Measurements from ENCODE around the gene SPEN.
"Not testable (repeated sequence)": the region's sequence is repeated elsewhere in the genome, so short reads cannot be mapped to it uniquely, and the experiment has no call there.

Gene SPEN

GRCh38 chr1:15843826-15844572 is 3.5 kb upstream of the SPEN start:
- Mint-ChIP-seq H3K9me3 (no peaks in the 10 kb centered on the region), H3K4me1 (ENCODE audit: low read depth) (peaks cover 28% of the 10 kb centered on the region), H3K27ac (no peak overlapping the region), H3K27me3 (no peaks in the 10 kb centered on the region), H3K36me3 (ENCODE audit: low read depth) (peaks cover 5% of the 10 kb centered on the region), H3K4me3 (peak overlapping the region; percentile 55)

DNA sequence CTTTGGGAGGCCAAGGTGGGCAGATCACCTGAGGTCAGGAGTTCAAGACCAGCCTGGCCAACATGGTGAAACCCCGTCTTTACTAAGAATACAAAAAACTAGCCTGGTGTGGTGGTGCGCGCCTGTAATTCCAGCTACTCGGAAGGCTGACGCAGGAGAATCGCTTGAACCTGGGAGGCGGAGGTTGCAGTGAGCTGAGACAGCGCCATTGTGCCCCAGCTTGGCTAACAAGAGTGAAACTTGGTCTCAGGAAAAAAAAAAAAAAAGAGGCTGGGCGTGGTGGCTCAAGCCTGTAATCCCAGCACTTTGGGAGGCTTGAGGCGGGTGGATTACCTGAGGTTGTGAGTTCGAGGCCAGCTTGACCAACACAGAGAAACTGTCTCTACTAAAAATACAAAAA is 1.5 kb upstream of the SPEN start:
- not testable (repeated sequence) for H3K36me3 Mint-ChIP-seq (ENCODE audit: low read depth); H3K27me3 Mint-ChIP-seq; H3K9me3 Mint-ChIP-seq
- Mint-ChIP-seq H3K4me1 (ENCODE audit: low read depth) (peaks cover 42% of the 10 kb centered on the region), H3K4me3 (peak overlapping the region; percentile 90), H3K27ac (peak overlapping the region; percentile 65)

DNA sequence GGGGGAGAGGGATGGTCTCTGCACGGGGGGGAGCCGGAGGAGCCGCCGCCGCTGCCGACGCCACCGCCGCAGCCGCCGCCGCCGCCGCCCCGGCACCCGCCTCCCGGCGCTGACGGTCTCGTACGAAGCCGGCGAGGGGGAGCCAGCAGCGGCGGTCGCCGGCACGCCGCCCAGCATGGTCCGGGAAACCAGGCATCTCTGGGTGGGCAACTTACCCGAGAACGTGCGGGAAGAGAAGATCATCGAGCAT is 311 bp downstream of the SPEN start:
- H3K4me1 Mint-ChIP-seq (ENCODE audit: low read depth): peaks cover 59% of the 10 kb centered on the region
- no peaks in the 10 kb centered on the region for H3K9me3 Mint-ChIP-seq
- peak overlapping the region; percentile 90 for H3K4me3 Mint-ChIP-seq
- peak overlapping the region; percentile 71 for H3K27ac Mint-ChIP-seq
- no peaks in the 10 kb centered on the region for H3K27me3 Mint-ChIP-seq
- peaks cover 8% of the 10 kb centered on the region for H3K36me3 Mint-ChIP-seq (ENCODE audit: low read depth)

DNA sequence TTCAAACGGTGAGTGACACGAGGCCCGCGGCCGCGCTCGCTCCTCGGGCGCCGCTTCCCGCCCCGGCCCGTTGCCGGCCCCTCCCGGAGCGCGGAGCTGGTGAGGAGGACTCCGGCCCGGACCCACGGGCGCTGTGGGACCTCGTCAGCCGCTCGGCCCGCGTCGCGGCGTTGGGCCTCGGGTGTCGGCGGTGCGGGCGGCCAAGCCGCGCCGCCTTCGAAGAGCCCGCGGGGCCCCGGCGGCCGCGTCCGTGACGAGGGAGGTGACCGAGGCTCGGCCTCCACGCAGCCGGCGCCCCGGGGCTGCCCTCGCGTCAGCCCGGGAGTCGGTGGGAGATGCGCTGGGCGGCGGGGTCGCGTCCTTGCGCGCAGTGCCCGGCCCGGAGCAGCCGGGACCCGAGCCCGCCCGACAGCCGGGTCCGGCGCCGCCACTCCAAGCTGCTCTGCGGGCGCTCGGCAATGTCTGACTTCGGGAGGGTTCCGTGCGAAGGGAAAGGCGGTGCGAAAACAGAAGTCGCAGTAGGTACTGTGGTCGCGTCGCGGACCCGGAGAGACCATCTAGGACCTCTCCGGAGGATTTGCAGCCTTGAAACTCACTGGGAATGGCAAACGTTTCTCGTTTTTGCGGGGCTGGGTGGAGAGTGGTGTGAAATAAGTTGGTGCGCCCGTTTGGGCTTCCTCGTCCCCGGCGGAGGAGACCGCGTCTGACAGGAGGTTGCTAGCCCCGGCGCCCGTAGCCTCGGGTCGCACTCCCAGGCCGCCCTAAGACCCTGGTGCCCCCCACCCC is 829 bp downstream of the SPEN start:
- Mint-ChIP-seq H3K9me3 (no peaks in the 10 kb centered on the region), H3K36me3 (ENCODE audit: low read depth) (peaks cover 8% of the 10 kb centered on the region), H3K4me3 (peak overlapping the region; percentile 99), H3K27me3 (no peaks in the 10 kb centered on the region), H3K27ac (peak overlapping the region; percentile 94), H3K4me1 (ENCODE audit: low read depth) (peaks cover 60% of the 10 kb centered on the region)

GRCh38 chr1:15848929-15849774 is 1.6 kb downstream of the SPEN start:
- no peaks in the 10 kb centered on the region for H3K27me3 Mint-ChIP-seq
- H3K4me1 Mint-ChIP-seq (ENCODE audit: low read depth): peaks cover 55% of the 10 kb centered on the region
- peaks cover 8% of the 10 kb centered on the region for H3K36me3 Mint-ChIP-seq (ENCODE audit: low read depth)
- H3K27ac Mint-ChIP-seq: peak overlapping the region; percentile 94
- H3K4me3 Mint-ChIP-seq: peak overlapping the region; percentile 99
- H3K9me3 Mint-ChIP-seq: no peaks in the 10 kb centered on the region

DNA sequence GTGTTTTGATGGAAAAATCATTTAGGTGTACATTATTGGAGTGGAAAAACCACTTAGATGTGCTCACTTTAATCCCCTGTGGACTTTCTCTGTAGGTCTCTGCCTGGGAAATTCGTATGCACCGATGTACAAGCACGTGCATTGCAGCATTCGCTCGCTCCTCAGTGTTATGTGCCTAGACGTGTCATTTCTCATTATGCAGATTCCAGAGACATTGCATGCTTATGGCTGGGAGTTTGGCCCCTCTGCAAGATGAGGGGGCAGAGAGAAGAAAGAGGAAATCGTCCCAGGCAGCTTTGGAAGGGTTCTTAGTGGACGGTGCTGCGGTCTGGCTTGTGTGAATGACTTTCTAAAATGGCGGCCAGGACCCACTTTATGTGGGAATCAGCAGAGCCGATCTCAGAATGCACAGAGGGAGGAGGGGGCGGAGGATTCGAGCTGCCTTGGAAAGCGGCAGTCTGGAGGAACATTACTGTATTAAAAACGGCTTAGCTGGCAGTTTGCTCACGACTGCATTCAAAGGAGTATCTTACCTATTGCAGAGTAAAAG is 2.3 kb downstream of the SPEN start:
- Mint-ChIP-seq H3K4me3 (peak overlapping the region; percentile 99), H3K4me1 (ENCODE audit: low read depth) (peaks cover 57% of the 10 kb centered on the region), H3K27ac (peak overlapping the region; percentile 94), H3K36me3 (ENCODE audit: low read depth) (peaks cover 12% of the 10 kb centered on the region), H3K27me3 (no peaks in the 10 kb centered on the region), H3K9me3 (no peaks in the 10 kb centered on the region)

DNA sequence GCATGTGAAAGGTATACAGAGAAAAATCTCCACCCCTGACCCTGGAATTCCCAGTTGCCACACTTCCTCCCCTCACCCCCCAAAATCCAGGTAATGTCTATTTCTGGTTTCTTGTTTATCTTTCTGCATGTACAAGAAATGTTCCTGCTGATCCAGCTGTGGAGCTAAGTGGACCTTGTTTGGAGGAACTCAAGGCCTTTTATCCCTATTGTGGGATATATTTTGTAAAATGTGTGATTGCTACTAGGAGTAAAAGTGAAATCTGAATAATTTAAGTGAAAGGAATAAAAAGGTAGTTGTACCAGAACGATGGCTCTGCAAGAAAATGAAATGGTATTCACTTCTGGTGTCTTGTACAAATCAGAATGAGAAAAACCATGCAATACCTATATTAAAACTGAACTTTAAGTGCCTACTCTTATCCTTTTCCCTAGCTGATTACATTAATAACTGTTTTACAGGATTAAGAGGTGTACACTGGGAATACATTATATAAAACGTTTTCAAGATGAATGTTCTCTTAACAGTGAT is 3.0 kb downstream of the SPEN start:
- peak overlapping the region; percentile 99 for H3K4me3 Mint-ChIP-seq
- peaks cover 55% of the 10 kb centered on the region for H3K4me1 Mint-ChIP-seq (ENCODE audit: low read depth)
- peaks cover 13% of the 10 kb centered on the region for H3K36me3 Mint-ChIP-seq (ENCODE audit: low read depth)
- H3K27me3 Mint-ChIP-seq: no peaks in the 10 kb centered on the region
- peak overlapping the region; percentile 67 for H3K27ac Mint-ChIP-seq
- H3K9me3 Mint-ChIP-seq: no peaks in the 10 kb centered on the region

DNA sequence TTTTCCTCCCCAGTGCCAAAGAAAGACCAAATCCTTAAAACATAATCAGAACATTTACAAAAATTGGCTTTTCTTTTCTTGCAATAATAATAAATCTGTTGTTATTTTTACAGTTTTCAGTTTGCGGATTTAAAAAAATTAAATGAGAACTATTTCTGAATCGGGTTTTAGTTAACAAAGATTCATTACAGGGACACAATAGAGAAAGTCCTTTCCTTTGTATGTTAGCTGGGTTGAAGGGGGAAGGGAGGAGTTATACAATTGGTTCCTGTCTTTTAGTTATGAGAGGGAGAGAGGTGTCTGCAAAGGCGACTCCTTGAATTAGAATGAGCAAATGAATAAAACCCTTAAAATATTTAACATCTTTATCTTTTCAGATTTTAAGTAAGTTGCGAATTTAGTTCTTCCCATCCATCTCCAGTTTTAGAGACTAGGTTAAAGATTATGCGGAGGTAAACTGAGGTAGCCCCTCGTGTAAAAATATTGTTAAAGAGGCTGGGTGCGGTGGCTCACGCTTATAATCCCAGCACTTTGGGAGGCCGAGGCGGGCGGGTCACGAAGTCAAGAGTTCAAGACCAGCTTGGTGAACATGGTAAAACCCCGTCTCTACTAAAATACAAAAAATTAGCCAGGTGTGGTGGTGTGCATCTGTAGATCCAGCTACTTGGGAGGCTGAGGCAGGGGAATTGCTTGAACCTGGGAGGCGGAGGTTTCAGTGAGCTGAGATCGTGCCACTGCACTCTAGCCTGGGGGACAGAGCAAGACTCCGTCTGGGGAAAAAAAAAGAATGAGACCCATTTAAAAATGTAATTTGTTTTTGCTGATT is 3.9 kb downstream of the SPEN start:
- Mint-ChIP-seq H3K4me1 (ENCODE audit: low read depth) (peaks cover 47% of the 10 kb centered on the region), H3K4me3 (peak overlapping the region; percentile 55), H3K36me3 (ENCODE audit: low read depth) (peaks cover 13% of the 10 kb centered on the region), H3K27ac (peak overlapping the region; percentile 29), H3K27me3 (no peaks in the 10 kb centered on the region), H3K9me3 (no peaks in the 10 kb centered on the region)

DNA sequence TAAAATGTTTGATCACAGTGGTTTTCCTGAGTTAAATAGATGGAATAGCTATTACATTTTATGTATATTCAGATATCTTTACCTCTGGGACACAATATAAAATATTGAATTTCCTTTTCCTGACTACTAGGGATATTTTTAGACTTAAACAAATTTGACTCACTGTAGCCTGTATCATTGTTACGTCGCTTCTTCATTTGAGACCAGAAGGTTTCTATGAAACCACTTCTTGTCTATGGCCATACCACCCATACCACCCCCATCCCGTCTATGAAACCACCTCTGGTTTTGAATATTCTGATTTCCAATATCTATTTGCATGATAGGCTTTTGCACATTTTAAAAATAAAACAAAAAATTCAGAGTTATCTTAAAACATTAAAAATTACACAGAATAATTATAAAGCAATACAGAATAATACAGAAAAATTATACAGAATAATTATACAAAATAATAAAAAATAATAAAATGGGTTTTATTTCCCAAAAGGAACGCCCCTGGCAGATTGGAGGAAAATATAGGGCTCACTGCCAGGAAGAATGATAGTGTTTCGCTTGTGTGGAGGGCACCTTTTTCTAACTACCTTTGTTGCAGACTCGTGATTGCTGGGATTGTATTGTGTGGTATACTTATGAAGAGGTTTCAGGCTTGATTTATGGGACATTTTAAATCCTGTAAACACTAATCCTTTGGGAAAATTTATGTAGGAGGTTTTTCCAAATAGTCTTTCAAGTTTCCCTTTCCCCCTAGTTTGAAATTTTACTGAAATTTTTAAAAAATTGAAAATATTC is 4.7 kb downstream of the SPEN start:
- Mint-ChIP-seq H3K36me3 (ENCODE audit: low read depth) (peaks cover 13% of the 10 kb centered on the region), H3K9me3 (no peaks in the 10 kb centered on the region), H3K4me1 (ENCODE audit: low read depth) (peaks cover 51% of the 10 kb centered on the region), H3K27ac (no peak overlapping the region), H3K27me3 (no peaks in the 10 kb centered on the region), H3K4me3 (peak overlapping the region; percentile 55)

GRCh38 chr1:15852828-15853302 is 5.4 kb downstream of the SPEN start:
- no peak overlapping the region for H3K4me3 Mint-ChIP-seq
- no peaks in the 10 kb centered on the region for H3K9me3 Mint-ChIP-seq
- H3K4me1 Mint-ChIP-seq (ENCODE audit: low read depth): peaks cover 51% of the 10 kb centered on the region
- H3K27ac Mint-ChIP-seq: no peak overlapping the region
- peaks cover 13% of the 10 kb centered on the region for H3K36me3 Mint-ChIP-seq (ENCODE audit: low read depth)
- no peaks in the 10 kb centered on the region for H3K27me3 Mint-ChIP-seq

DNA sequence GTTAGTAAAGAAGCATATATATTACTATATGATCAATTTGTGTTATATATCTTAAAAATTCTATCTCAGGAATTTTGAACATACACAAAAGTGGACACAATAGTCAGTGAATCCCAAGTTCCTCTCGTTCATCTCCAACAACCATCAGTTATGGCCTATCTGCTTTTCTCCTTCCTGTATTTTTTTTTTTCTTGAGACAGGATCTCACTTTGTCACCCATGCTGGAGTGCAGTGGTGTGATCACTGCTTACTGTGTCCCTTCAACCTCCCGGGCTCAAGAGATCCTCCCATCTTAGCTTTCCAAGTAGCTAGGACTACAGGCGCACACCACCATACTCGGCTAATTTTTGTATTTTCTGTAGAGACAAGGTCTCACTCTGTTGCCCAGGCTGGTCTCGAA is 9.4 kb downstream of the SPEN start:
- Mint-ChIP-seq H3K4me3 (no peak overlapping the region), H3K9me3 (no peaks in the 10 kb centered on the region), H3K4me1 (ENCODE audit: low read depth) (peaks cover 35% of the 10 kb centered on the region), H3K27ac (peak overlapping the region; percentile 67), H3K27me3 (no peaks in the 10 kb centered on the region), H3K36me3 (ENCODE audit: low read depth) (peaks cover 11% of the 10 kb centered on the region)

GRCh38 chr1:15858069-15858670 is 10.7 kb downstream of the SPEN start:
- peak overlapping the region; percentile 53 for H3K27ac Mint-ChIP-seq

More at GRCh38 chr1:15858069-15858670, 10.7 kb downstream of the SPEN start:
- Mint-ChIP-seq H3K4me1 (ENCODE audit: low read depth) (peaks cover 29% of the 10 kb centered on the region), H3K4me3 (no peak overlapping the region), H3K27me3 (no peaks in the 10 kb centered on the region), H3K9me3 (no peaks in the 10 kb centered on the region), H3K36me3 (ENCODE audit: low read depth) (peaks cover 13% of the 10 kb centered on the region)

Measured in stimulated activated naive CD8-positive, alpha-beta T cell treated with anti-CD3 and anti-CD28 coated beads, Interleukin-15, Interleukin-2, amounts not matched to agents 100 ng/mL and 50 ng/mL, for 24 hours (primary cell).